HepG2 (cell line): ENCODE data around the gene XPO5. TPM values are rescaled to one million over a fixed set of nuclear protein-coding genes. Genes with fewer than 3 reads are reported as not detected.

ENCODE experiments used
- HDAC2 ChIP-seq: sonication (generic); formaldehyde crosslinking; IDR thresholded peaks from 2 replicates; pipeline ENCODE4 v1.4.0; 2020; ENCODE audit warnings: missing genetic modification reagents
- HMGXB3 ChIP-seq: sonication (generic); formaldehyde crosslinking; IDR thresholded peaks from 2 replicates; pipeline ENCODE4 v1.4.0; 2020; ENCODE audit warnings: missing genetic modification reagents, borderline replicate concordance
- HNF4A ChIP-seq: sonication (generic); formaldehyde crosslinking; IDR thresholded peaks from 2 replicates; pipeline ENCODE4 v1.4.0; 2020; ENCODE audit warnings: missing genetic modification reagents
- TCF12 ChIP-seq, 2 experiments: fragments of 450-650 bp in 1 of 2; sonication (generic) in 1 of 2; formaldehyde crosslinking in 1 of 2; IDR thresholded peaks; 2 replicates each; pipeline versions ENCODE4 v1.6.1 to v1.8.0; 2017 to 2022; ENCODE audit warnings: antibody characterized with exemption in 1 of 2, mild to moderate bottlenecking in 1 of 2, missing genetic modification reagents in 1 of 2, moderate library complexity in 1 of 2
- ZBTB21 ChIP-seq: sonication (generic); formaldehyde crosslinking; IDR thresholded peaks from 2 replicates; pipeline ENCODE4 v1.4.0; 2020; ENCODE audit warnings: missing genetic modification reagents
- ZKSCAN8 ChIP-seq: IDR thresholded peaks from 2 replicates; pipeline ENCODE4 v1.6.1; 2016; ENCODE audit warnings: borderline replicate concordance, missing genetic modification reagents, missing compliant biosample characterization
- ZNF225 ChIP-seq: sonication (generic); formaldehyde crosslinking; IDR thresholded peaks from 2 replicates; pipeline ENCODE4 v1.4.0; 2020; ENCODE audit warnings: mild to moderate bottlenecking, missing genetic modification reagents
- ZNF451 ChIP-seq: sonication (generic); formaldehyde crosslinking; IDR thresholded peaks from 2 replicates; pipeline ENCODE4 v1.5.0; 2020; ENCODE audit warnings: mild to moderate bottlenecking, missing genetic modification reagents
- polyA plus RNA-seq, 8 experiments: library from polyadenylated mRNA; depleted of rRNA in 3 of 8; stranded (reverse) in 7 of 8; unstranded in 1 of 8; fragments of >200 nt; fragmentation: Illumina TruSeq in 4 of 8; extraction: Trizol in 4 of 8; gene quantifications; 2 replicates each; pipeline versions ENCODE4 v1.2.1 to v1.2.3, GENCODE V29; 2011 to 2016; ENCODE audit warnings: low read depth in 4 of 8, missing spikeins in 1 of 8, mixed read lengths in 1 of 8; ENCODE audit not compliant: insufficient read depth in 1 of 8
- total RNA-seq, 5 experiments: library from RNA; depleted of rRNA; stranded (reverse); fragments of >200 nt; fragmentation: Illumina TruSeq; extraction: Trizol; gene quantifications; 2 replicates each; pipeline ENCODE4 v1.2.3, GENCODE V29; 2016; ENCODE audit warnings: low read depth in 1 of 5
- TF ChIP-seq, protein P1 (sequence below): fragments of 450-650 bp; IDR thresholded peaks from 2 replicates; pipeline ENCODE4 v1.6.1; 2017
- TF ChIP-seq, protein P2 (sequence below): sonication (generic); formaldehyde crosslinking; IDR thresholded peaks from one replicate; pipeline ENCODE4 v1.5.1; 2020; ENCODE audit warnings: mild to moderate bottlenecking, missing genetic modification reagents; ENCODE audit errors: not compliant biosample characterization
- TF ChIP-seq, protein P3 (sequence below): sonication (generic); formaldehyde crosslinking; IDR thresholded peaks from 2 replicates; pipeline ENCODE4 v1.5.1; 2020; ENCODE audit warnings: mild to moderate bottlenecking, missing genetic modification reagents, borderline replicate concordance

The XPO5 gene
- total and polyA plus RNA-seq, 2 of the 13 experiments (the other 11 are each of a cell fraction or from before 2014, with no cell fraction given): 52.2 to 68.0 TPM

- TF ChIP-seq, protein P1, sequence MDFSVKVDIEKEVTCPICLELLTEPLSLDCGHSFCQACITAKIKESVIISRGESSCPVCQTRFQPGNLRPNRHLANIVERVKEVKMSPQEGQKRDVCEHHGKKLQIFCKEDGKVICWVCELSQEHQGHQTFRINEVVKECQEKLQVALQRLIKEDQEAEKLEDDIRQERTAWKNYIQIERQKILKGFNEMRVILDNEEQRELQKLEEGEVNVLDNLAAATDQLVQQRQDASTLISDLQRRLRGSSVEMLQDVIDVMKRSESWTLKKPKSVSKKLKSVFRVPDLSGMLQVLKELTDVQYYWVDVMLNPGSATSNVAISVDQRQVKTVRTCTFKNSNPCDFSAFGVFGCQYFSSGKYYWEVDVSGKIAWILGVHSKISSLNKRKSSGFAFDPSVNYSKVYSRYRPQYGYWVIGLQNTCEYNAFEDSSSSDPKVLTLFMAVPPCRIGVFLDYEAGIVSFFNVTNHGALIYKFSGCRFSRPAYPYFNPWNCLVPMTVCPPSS: no peak
- TF ChIP-seq HNF4A (CRISPR knock-in tag) (peak; percentile 80), ZBTB21 (no peak), TCF12 (IDR thresholded peaks at IDR 0.05) (no peak), TCF12 (CRISPR knock-in tag; IDR thresholded peaks at IDR 0.05) (no peak), ZKSCAN8 (0 out of 2 replicates have a peak, but pooled peaks have one; percentile 50), HMGXB3 (CRISPR knock-in tag) (no peak; the same call in 1 of the 2 replicates), HDAC2 (CRISPR knock-in tag) (peak; percentile 13; the same call in 1 of the 2 replicates), ZNF451 (CRISPR knock-in tag) (peak; percentile 57), ZNF225 (CRISPR knock-in tag) (peak; percentile 66; the same call in 1 of the 2 replicates)
- TF ChIP-seq, protein P2, sequence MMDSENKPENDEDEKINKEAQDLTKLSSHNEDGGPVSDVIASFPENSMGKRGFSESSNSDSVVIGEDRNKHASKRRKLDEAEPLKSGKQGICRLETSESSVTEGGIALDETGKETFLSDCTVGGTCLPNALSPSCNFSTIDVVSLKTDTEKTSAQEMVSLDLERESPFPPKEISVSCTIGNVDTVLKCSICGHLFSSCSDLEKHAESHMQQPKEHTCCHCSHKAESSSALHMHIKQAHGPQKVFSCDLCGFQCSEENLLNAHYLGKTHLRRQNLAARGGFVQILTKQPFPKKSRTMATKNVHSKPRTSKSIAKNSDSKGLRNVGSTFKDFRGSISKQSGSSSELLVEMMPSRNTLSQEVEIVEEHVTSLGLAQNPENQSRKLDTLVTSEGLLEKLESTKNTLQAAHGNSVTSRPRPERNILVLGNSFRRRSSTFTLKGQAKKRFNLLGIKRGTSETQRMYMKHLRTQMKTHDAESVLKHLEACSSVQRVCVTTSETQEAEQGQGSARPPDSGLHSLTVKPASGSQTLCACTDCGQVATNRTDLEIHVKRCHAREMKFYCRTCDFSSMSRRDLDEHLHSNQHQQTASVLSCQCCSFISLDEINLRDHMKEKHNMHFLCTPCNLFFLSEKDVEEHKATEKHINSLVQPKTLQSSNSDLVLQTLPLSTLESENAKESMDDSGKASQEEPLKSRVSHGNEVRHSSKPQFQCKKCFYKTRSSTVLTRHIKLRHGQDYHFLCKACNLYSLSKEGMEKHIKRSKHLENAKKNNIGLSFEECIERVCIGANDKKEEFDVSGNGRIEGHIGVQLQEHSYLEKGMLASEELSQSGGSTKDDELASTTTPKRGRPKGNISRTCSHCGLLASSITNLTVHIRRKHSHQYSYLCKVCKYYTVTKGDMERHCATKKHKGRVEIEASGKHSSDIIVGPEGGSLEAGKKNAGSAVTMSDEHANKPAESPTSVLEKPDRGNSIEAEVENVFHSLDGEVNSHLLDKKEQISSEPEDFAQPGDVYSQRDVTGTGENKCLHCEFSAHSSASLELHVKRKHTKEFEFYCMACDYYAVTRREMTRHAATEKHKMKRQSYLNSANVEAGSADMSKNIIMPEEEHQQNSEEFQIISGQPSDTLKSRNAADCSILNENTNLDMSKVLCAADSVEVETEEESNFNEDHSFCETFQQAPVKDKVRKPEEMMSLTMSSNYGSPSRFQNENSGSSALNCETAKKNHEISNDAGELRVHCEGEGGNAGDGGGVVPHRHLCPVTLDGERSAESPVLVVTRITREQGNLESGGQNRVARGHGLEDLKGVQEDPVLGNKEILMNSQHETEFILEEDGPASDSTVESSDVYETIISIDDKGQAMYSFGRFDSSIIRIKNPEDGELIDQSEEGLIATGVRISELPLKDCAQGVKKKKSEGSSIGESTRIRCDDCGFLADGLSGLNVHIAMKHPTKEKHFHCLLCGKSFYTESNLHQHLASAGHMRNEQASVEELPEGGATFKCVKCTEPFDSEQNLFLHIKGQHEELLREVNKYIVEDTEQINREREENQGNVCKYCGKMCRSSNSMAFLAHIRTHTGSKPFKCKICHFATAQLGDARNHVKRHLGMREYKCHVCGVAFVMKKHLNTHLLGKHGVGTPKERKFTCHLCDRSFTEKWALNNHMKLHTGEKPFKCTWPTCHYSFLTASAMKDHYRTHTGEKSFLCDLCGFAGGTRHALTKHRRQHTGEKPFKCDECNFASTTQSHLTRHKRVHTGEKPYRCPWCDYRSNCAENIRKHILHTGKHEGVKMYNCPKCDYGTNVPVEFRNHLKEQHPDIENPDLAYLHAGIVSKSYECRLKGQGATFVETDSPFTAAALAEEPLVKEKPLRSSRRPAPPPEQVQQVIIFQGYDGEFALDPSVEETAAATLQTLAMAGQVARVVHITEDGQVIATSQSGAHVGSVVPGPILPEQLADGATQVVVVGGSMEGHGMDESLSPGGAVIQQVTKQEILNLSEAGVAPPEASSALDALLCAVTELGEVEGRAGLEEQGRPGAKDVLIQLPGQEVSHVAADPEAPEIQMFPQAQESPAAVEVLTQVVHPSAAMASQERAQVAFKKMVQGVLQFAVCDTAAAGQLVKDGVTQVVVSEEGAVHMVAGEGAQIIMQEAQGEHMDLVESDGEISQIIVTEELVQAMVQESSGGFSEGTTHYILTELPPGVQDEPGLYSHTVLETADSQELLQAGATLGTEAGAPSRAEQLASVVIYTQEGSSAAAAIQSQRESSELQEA: peak; percentile 10
- TF ChIP-seq, protein P3, sequence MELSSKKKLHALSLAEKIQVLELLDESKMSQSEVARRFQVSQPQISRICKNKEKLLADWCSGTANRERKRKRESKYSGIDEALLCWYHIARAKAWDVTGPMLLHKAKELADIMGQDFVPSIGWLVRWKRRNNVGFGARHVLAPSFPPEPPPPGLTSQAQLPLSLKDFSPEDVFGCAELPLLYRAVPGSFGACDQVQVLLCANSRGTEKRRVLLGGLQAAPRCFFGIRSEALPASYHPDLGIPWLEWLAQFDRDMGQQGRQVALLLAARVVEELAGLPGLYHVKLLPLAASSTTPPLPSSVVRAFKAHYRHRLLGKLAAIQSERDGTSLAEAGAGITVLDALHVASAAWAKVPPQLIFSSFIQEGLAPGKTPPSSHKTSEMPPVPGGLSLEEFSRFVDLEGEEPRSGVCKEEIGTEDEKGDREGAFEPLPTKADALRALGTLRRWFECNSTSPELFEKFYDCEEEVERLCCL (CRISPR knock-in tag): no peak
These were observed 66.5 kb downstream of the XPO5 start (continued) for GRCh38 chr6:43509142-43509983.
